ENCODE results near the gene C5orf58.

DNA sequence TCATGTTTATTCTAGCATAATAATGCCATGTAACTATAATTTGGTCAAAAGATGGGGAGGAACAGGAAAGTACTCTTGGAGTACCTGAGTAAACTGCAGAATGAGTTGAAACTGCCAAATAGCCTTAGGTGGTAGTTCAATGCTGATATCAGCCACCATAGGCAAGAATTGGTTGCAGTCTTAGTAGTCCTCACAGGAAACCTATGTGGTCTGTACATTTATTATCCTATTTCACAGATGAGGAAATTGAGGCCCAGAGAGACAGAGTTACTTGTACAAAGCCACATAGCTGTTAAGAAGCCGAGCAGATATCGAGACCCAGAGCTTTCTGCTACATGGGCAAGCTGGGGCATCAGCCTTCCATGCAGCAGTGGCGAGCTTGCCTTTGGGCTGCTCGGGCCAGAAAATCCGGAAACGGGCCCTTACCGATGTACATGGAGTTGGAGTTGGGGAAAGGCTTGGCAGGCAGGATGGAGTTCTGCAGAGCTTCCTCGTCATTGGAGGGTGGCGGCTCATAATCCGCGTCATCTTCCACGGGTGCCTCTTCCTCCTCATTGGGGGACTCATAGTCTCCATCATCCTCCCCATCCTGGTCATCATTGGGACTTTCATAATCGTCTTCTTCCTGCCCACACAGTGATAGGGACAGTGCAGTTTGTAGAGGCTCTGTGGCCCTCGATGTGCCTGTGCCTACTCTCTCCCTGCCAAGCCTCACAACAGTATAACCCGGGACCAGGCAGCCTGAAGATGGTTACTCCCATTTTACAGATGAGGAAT lies 37.7 kb downstream of the C5orf58 start:
- TF ChIP-seq, protein P1, sequence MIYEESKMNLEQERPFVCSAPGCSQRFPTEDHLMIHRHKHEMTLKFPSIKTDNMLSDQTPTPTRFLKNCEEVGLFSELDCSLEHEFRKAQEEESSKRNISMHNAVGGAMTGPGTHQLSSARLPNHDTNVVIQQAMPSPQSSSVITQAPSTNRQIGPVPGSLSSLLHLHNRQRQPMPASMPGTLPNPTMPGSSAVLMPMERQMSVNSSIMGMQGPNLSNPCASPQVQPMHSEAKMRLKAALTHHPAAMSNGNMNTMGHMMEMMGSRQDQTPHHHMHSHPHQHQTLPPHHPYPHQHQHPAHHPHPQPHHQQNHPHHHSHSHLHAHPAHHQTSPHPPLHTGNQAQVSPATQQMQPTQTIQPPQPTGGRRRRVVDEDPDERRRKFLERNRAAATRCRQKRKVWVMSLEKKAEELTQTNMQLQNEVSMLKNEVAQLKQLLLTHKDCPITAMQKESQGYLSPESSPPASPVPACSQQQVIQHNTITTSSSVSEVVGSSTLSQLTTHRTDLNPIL (CRISPR knock-in tag; IDR thresholded peaks at IDR 0.05; ENCODE audit: low read depth): no peak
- TF ChIP-seq GLIS3 (CRISPR knock-in tag; IDR thresholded peaks at IDR 0.05) (no peak), CSDC2 (CRISPR knock-in tag; IDR thresholded peaks at IDR 0.05) (no peak)
